WTC11 (cell line): ENCODE data around the gene STPG4. TPM values are rescaled to one million over a fixed set of nuclear protein-coding genes. Genes with fewer than 3 reads are reported as not detected.

Experiments used
- ATAC-seq: fragments of 200-7000 bp; cut with Tn5 transposase; 2 replicates; pipeline ENCODE4 v1.10.0; 2021; ENCODE audit warnings: mild to moderate bottlenecking, moderate library complexity
- CTCF ChIA-PET: fragments of 300-600 bp; sonication (Branson Sonifier 250); formaldehyde crosslinking; loops from one replicate; lab custom pipeline; 2021; ENCODE audit warnings: antibody characterized with exemption; lab: Charles Lee
- POLR2A ChIA-PET: fragments of 350-600 bp; sonication (Branson Sonifier 250); formaldehyde crosslinking; loops from one replicate; lab custom pipeline; 2021; ENCODE audit warnings: antibody characterized with exemption; lab: Charles Lee
- DNase-seq: peaks from one replicate; pipeline ENCODE4 v3.0.0; 2021; ENCODE audit warnings: low spot score
- H3K27ac Mint-ChIP-seq: 2 replicates; pipeline ENCODE4 v1.8.0; 2021; ENCODE audit warnings: mixed read lengths
- H3K27me3 Mint-ChIP-seq: 2 replicates; pipeline ENCODE4 v1.8.0; 2021; ENCODE audit warnings: low read depth, mild to moderate bottlenecking, moderate library complexity, mixed read lengths
- H3K36me3 Mint-ChIP-seq: 2 replicates; pipeline ENCODE4 v1.8.0; 2021; ENCODE audit warnings: mixed read lengths
- H3K4me1 Mint-ChIP-seq: 2 replicates; pipeline ENCODE4 v1.8.0; 2022; ENCODE audit warnings: mixed read lengths
- H3K4me3 Mint-ChIP-seq: 2 replicates; pipeline ENCODE4 v1.8.0; 2021; ENCODE audit warnings: mild to moderate bottlenecking, moderate library complexity, mixed read lengths
- H3K9me3 Mint-ChIP-seq: 2 replicates; pipeline ENCODE4 v1.8.0; 2021; ENCODE audit warnings: mixed read lengths
- ATF3 ChIP-seq: sonication (generic); formaldehyde crosslinking; conservative IDR thresholded peaks from 2 replicates; pipeline ENCODE4 v1.8.1; 2022; ENCODE audit warnings: mild to moderate bottlenecking, missing genetic modification reagents
- CBFB ChIP-seq: sonication (generic); formaldehyde crosslinking; IDR thresholded peaks from 2 replicates; pipeline ENCODE4 v1.8.1; 2022; ENCODE audit warnings: mild to moderate bottlenecking, low read depth, missing genetic modification reagents
- ETV6 ChIP-seq: sonication (generic); formaldehyde crosslinking; IDR thresholded peaks from 2 replicates; pipeline ENCODE4 v1.8.1; 2022; ENCODE audit warnings: mild to moderate bottlenecking, missing genetic modification reagents
- FOXK1 ChIP-seq: sonication (generic); formaldehyde crosslinking; IDR thresholded peaks from 2 replicates; pipeline ENCODE4 v1.8.0; 2022; ENCODE audit warnings: mild to moderate bottlenecking, moderate library complexity, missing genetic modification reagents
- IRF2 ChIP-seq: sonication (generic); formaldehyde crosslinking; IDR thresholded peaks from 2 replicates; pipeline ENCODE4 v1.8.0; 2022; ENCODE audit warnings: low read depth, missing genetic modification reagents, borderline replicate concordance
- JAZF1 ChIP-seq: fragments of 250-450 bp; sonication (Bioruptor Pico); IDR thresholded peaks from 2 replicates; pipeline ENCODE4 v1.9.0; 2021; ENCODE audit warnings: moderate library complexity, mild to moderate bottlenecking, inconsistent platforms
- MXD4 ChIP-seq: fragments of 250-450 bp; sonication (Bioruptor Pico); IDR thresholded peaks from 2 replicates; pipeline ENCODE4 v1.8.0; 2021; ENCODE audit warnings: mild to moderate bottlenecking, moderate library complexity, borderline replicate concordance
- NFATC4 ChIP-seq: fragments of 250-450 bp; sonication (Bioruptor Pico); IDR thresholded peaks from 2 replicates; pipeline ENCODE4 v1.9.0; 2021; ENCODE audit warnings: mild to moderate bottlenecking
- NR2C2 ChIP-seq: sonication (generic); formaldehyde crosslinking; IDR thresholded peaks from 2 replicates; pipeline ENCODE4 v1.8.0; 2022; ENCODE audit warnings: mild to moderate bottlenecking, missing genetic modification reagents
- PRDM15 ChIP-seq: sonication (generic); formaldehyde crosslinking; IDR thresholded peaks from 2 replicates; pipeline ENCODE4 v1.8.0; 2022; ENCODE audit warnings: missing genetic modification reagents
- RORB ChIP-seq: fragments of 250-450 bp; sonication (Bioruptor Pico); IDR thresholded peaks from 2 replicates; pipeline ENCODE4 v1.9.0; 2021; ENCODE audit warnings: mild to moderate bottlenecking
- SOX15 ChIP-seq: fragments of 250-450 bp; sonication (Bioruptor Pico); IDR thresholded peaks from 2 replicates; pipeline ENCODE4 v1.9.0; 2021; ENCODE audit warnings: mild to moderate bottlenecking
- TCF7 ChIP-seq: sonication (generic); formaldehyde crosslinking; IDR thresholded peaks from 2 replicates; pipeline ENCODE4 v1.8.0; 2022; ENCODE audit warnings: mild to moderate bottlenecking, low read depth, missing genetic modification reagents, moderate library complexity
- TP53 ChIP-seq: sonication (generic); formaldehyde crosslinking; IDR thresholded peaks from 2 replicates; pipeline ENCODE4 v1.8.1; 2023; ENCODE audit warnings: mild to moderate bottlenecking, missing genetic modification reagents
- ZNF121 ChIP-seq: sonication (generic); formaldehyde crosslinking; IDR thresholded peaks from 2 replicates; pipeline ENCODE4 v1.8.0; 2023; ENCODE audit warnings: missing genetic modification reagents
- ZNF138 ChIP-seq: sonication (generic); formaldehyde crosslinking; conservative IDR thresholded peaks from 2 replicates; pipeline ENCODE4 v1.8.1; 2022; ENCODE audit warnings: mild to moderate bottlenecking, moderate library complexity, missing genetic modification reagents
- ZNF219 ChIP-seq: sonication (generic); formaldehyde crosslinking; IDR thresholded peaks from 2 replicates; pipeline ENCODE4 v1.8.0; 2023; ENCODE audit warnings: missing genetic modification reagents, mild to moderate bottlenecking, borderline replicate concordance
- ZNF281 ChIP-seq: sonication (generic); formaldehyde crosslinking; IDR thresholded peaks from 2 replicates; pipeline ENCODE4 v1.8.0; 2023; ENCODE audit warnings: mild to moderate bottlenecking, missing genetic modification reagents
- total RNA-seq: library from RNA; stranded (reverse); gene quantifications from 3 replicates; pipeline ENCODE4 v1.2.3, GENCODE V29; 2021
- TF ChIP-seq, protein P1 (sequence below): fragments of 250-450 bp; sonication (Bioruptor Pico); IDR thresholded peaks from 2 replicates; pipeline ENCODE4 v1.8.0; 2021; ENCODE audit warnings: mild to moderate bottlenecking
- TF ChIP-seq, protein P2 (sequence below): sonication (generic); formaldehyde crosslinking; IDR thresholded peaks from 2 replicates; pipeline ENCODE4 v1.8.1; 2023; ENCODE audit warnings: mild to moderate bottlenecking, missing genetic modification reagents, moderate library complexity
- TF ChIP-seq, protein P3 (sequence below): sonication (generic); formaldehyde crosslinking; IDR thresholded peaks from 2 replicates; pipeline ENCODE4 v1.8.0; 2022; ENCODE audit warnings: mild to moderate bottlenecking, missing genetic modification reagents
- TF ChIP-seq, protein P4 (sequence below): sonication (generic); formaldehyde crosslinking; IDR thresholded peaks from 2 replicates; pipeline ENCODE4 v1.8.1; 2022; ENCODE audit warnings: low read depth, mild to moderate bottlenecking, moderate library complexity, missing genetic modification reagents, borderline replicate concordance

Gene STPG4
- total RNA-seq, 1 experiment from 2014 or later = not detected

- no peak for TF ChIP-seq CBFB
- TF ChIP-seq, protein P1, sequence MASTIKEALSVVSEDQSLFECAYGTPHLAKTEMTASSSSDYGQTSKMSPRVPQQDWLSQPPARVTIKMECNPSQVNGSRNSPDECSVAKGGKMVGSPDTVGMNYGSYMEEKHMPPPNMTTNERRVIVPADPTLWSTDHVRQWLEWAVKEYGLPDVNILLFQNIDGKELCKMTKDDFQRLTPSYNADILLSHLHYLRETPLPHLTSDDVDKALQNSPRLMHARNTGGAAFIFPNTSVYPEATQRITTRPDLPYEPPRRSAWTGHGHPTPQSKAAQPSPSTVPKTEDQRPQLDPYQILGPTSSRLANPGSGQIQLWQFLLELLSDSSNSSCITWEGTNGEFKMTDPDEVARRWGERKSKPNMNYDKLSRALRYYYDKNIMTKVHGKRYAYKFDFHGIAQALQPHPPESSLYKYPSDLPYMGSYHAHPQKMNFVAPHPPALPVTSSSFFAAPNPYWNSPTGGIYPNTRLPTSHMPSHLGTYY (CRISPR knock-in tag) = no peak
- no peak for TF ChIP-seq FOXK1
- no peak for TF ChIP-seq NFATC4 (CRISPR knock-in tag)
- no peak for TF ChIP-seq ATF3 (CRISPR knock-in tag)
- TF ChIP-seq IRF2 (CRISPR knock-in tag) = no peak
- no peak for TF ChIP-seq JAZF1 (CRISPR knock-in tag)
- no peak for TF ChIP-seq ZNF219 (CRISPR knock-in tag)
- no peak for TF ChIP-seq ZNF281
- TF ChIP-seq PRDM15 = no peak
- TF ChIP-seq ETV6 (CRISPR knock-in tag) = no peak
- no peak for TF ChIP-seq TP53 (CRISPR knock-in tag)
- H3K4me1 Mint-ChIP-seq = peaks cover 26% of the 10 kb centered on the region
- POLR2A ChIA-PET = no interaction called here
- DNase-seq = no peak
- H3K36me3 Mint-ChIP-seq = 0 out of 2 replicates have a peak, but pooled peaks cover 2% of the 10 kb centered on the region
- CTCF ChIA-PET = no interaction called here
- no peak overlapping the region for H3K4me3 Mint-ChIP-seq
- no peak for ATAC-seq
- no peak overlapping the region for H3K27ac Mint-ChIP-seq
- H3K9me3 Mint-ChIP-seq = no peaks in the 10 kb centered on the region
- no peaks in the 10 kb centered on the region for H3K27me3 Mint-ChIP-seq
Measured at GRCh38 chr2:47054868-47055267, 100.2 kb downstream of the STPG4 start.

DNA sequence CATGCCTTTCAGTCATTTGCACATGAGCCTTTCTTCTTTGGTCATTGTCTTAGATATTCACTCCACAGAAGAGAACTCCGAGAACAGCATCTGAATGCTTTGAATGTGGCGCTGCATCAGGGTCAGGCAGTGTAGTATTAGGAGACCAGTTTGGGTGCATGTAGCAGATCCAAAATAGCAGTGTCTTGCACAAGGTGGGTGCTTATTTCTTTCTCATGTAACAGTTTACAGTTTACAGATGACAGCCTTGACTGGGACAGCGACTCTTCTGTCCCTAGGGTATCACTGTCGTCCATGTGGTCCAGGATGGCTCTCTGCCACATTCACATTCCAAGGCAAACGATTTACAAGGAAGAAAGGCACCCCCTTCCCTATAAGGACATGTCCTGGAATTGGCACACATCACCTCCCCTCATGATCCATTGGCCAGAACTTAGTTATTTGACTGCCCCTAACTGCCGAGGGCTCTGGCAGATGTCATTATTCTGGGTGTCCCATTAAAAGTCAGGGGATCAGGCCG, 101.0 kb downstream of the STPG4 start:
- Mint-ChIP-seq H3K9me3 (no peaks in the 10 kb centered on the region), H3K27ac (no peak overlapping the region; the same call in 1 of the 2 replicates), H3K4me3 (no peak overlapping the region), H3K27me3 (no peaks in the 10 kb centered on the region), H3K4me1 (peaks cover 27% of the 10 kb centered on the region), H3K36me3 (0 out of 2 replicates have a peak, but pooled peaks cover 2% of the 10 kb centered on the region)
- DNase-seq (no peak), ATAC-seq (no peak)
- POLR2A ChIA-PET = no interaction called here
- CTCF ChIA-PET = no interaction called here
- TF ChIP-seq NR2C2 (no peak), MXD4 (CRISPR knock-in tag) (no peak), ZNF138 (CRISPR knock-in tag) (no peak), JAZF1 (CRISPR knock-in tag) (no peak), TCF7 (CRISPR knock-in tag) (no peak), RORB (CRISPR knock-in tag) (no peak), ATF3 (CRISPR knock-in tag) (no peak), SOX15 (CRISPR knock-in tag) (no peak), ZNF121 (CRISPR knock-in tag) (no peak)
- TF ChIP-seq, protein P2, sequence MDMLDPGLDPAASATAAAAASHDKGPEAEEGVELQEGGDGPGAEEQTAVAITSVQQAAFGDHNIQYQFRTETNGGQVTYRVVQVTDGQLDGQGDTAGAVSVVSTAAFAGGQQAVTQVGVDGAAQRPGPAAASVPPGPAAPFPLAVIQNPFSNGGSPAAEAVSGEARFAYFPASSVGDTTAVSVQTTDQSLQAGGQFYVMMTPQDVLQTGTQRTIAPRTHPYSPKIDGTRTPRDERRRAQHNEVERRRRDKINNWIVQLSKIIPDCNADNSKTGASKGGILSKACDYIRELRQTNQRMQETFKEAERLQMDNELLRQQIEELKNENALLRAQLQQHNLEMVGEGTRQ (CRISPR knock-in tag) = no peak
- TF ChIP-seq, protein P3, sequence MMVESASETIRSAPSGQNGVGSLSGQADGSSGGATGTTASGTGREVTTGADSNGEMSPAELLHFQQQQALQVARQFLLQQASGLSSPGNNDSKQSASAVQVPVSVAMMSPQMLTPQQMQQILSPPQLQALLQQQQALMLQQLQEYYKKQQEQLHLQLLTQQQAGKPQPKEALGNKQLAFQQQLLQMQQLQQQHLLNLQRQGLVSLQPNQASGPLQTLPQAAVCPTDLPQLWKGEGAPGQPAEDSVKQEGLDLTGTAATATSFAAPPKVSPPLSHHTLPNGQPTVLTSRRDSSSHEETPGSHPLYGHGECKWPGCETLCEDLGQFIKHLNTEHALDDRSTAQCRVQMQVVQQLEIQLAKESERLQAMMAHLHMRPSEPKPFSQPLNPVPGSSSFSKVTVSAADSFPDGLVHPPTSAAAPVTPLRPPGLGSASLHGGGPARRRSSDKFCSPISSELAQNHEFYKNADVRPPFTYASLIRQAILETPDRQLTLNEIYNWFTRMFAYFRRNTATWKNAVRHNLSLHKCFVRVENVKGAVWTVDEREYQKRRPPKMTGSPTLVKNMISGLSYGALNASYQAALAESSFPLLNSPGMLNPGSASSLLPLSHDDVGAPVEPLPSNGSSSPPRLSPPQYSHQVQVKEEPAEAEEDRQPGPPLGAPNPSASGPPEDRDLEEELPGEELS (CRISPR knock-in tag) = no peak
- TF ChIP-seq, protein P4, sequence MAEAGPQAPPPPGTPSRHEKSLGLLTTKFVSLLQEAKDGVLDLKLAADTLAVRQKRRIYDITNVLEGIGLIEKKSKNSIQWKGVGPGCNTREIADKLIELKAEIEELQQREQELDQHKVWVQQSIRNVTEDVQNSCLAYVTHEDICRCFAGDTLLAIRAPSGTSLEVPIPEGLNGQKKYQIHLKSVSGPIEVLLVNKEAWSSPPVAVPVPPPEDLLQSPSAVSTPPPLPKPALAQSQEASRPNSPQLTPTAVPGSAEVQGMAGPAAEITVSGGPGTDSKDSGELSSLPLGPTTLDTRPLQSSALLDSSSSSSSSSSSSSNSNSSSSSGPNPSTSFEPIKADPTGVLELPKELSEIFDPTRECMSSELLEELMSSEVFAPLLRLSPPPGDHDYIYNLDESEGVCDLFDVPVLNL (CRISPR knock-in tag) = no peak
